Liver (tissue), 9 donors: Measurements from ENCODE around the gene SGCG. TPM values are rescaled to one million over a fixed set of nuclear protein-coding genes. Genes with fewer than 3 reads are reported as not detected.

ENCODE experiments used
- DNase-seq: peaks from one replicate; pipeline ENCODE4 v3.0.0-alpha.2; 2017; ENCODE audit warnings: low spot score
- H3K27ac ChIP-seq, 2 donors: one replicate each; pipeline ENCODE4 v1.7.0; 2013; ENCODE audit warnings: inconsistent platforms in 2 of 2, low read length in 2 of 2, control low read depth in 1 of 2, low read depth in 1 of 2, mild to moderate bottlenecking in 1 of 2
- H3K27me3 ChIP-seq, 4 donors: one replicate each; pipeline versions ENCODE4 v1.6.1 to v1.7.0; 2013; ENCODE audit warnings: low read length in 3 of 4, inconsistent platforms in 1 of 4, mild to moderate bottlenecking in 1 of 4, moderate library complexity in 1 of 4; ENCODE audit not compliant: control insufficient read depth in 4 of 4, insufficient read depth in 4 of 4
- H3K36me3 ChIP-seq, 4 donors: one replicate each; pipeline versions ENCODE4 v1.6.1 to v1.7.0; 2013; ENCODE audit warnings: low read length in 3 of 4, mild to moderate bottlenecking in 3 of 4, low read depth in 1 of 4, moderate library complexity in 1 of 4; ENCODE audit not compliant: control insufficient read depth in 4 of 4, insufficient read depth in 3 of 4
- H3K4me1 ChIP-seq, 4 donors: one replicate each; pipeline versions ENCODE4 v1.6.1 to v1.7.0; 2013; ENCODE audit warnings: low read length in 3 of 4, mild to moderate bottlenecking in 3 of 4, moderate library complexity in 1 of 4; ENCODE audit not compliant: control insufficient read depth in 4 of 4, insufficient read depth in 4 of 4
- H3K4me3 ChIP-seq, 3 donors: one replicate each; pipeline versions ENCODE4 v1.6.1 to v1.7.0; 2013; ENCODE audit warnings: low read length in 3 of 3, control low read depth in 1 of 3, low read depth in 1 of 3, mild to moderate bottlenecking in 1 of 3
- H3K9ac ChIP-seq, 2 donors: one replicate each; pipeline ENCODE4 v1.7.0; 2013; ENCODE audit warnings: low read length in 2 of 2, mild to moderate bottlenecking in 2 of 2, moderate library complexity in 2 of 2, control low read depth in 1 of 2, low read depth in 1 of 2
- H3K9me3 ChIP-seq, 4 donors: one replicate each; pipeline versions ENCODE4 v1.6.1 to v1.7.0; 2013; ENCODE audit warnings: low read length in 3 of 4; ENCODE audit not compliant: control insufficient read depth in 4 of 4
- ATF3 ChIP-seq: IDR thresholded peaks from 2 replicates; pipeline ENCODE4 v1.6.1; 2016; ENCODE audit warnings: antibody characterized with exemption
- CTCF ChIP-seq: fragments of 150-350 bp; IDR thresholded peaks from 2 replicates; pipeline ENCODE4 v1.5.1; 2017; ENCODE audit warnings: improper control_type of control experiment, low read depth, low read length; ENCODE audit not compliant: missing input control
- EGR1 ChIP-seq, 2 donors: IDR thresholded peaks; 2 replicates each; pipeline ENCODE4 v1.6.1; 2016 to 2018; ENCODE audit warnings: antibody characterized with exemption in 2 of 2, low read depth in 2 of 2
- FOXA1 ChIP-seq: IDR thresholded peaks from 2 replicates; pipeline ENCODE4 v1.6.1; 2016; ENCODE audit warnings: antibody characterized with exemption
- FOXA2 ChIP-seq: IDR thresholded peaks from 2 replicates; pipeline ENCODE4 v1.6.1; 2016; ENCODE audit warnings: antibody characterized with exemption
- GABPA ChIP-seq, 2 donors: IDR thresholded peaks in 1 of 2; conservative IDR thresholded peaks in 1 of 2; 2 replicates each; pipeline ENCODE4 v1.6.1; 2016; ENCODE audit warnings: antibody characterized with exemption in 2 of 2, mild to moderate bottlenecking in 1 of 2, moderate library complexity in 1 of 2
- HNF4A ChIP-seq, 2 donors: conservative IDR thresholded peaks; 2 replicates each; pipeline ENCODE4 v1.6.1; 2016; ENCODE audit warnings: antibody characterized with exemption in 2 of 2, mild to moderate bottlenecking in 2 of 2
- HNF4G ChIP-seq: IDR thresholded peaks from 2 replicates; pipeline ENCODE4 v1.6.1; 2016; ENCODE audit warnings: antibody characterized with exemption
- JUND ChIP-seq, 2 donors: IDR thresholded peaks; 2 replicates each; pipeline ENCODE4 v1.6.1; 2016; ENCODE audit warnings: antibody characterized with exemption in 2 of 2
- MAX ChIP-seq: IDR thresholded peaks from 2 replicates; pipeline ENCODE4 v1.6.1; 2016; ENCODE audit warnings: antibody characterized with exemption
- NR2F2 ChIP-seq: IDR thresholded peaks from 2 replicates; pipeline ENCODE4 v1.6.1; 2016; ENCODE audit warnings: antibody characterized with exemption
- RAD21 ChIP-seq, 2 donors: IDR thresholded peaks; 2 replicates each; pipeline ENCODE4 v1.6.1; 2016; ENCODE audit warnings: antibody characterized with exemption in 2 of 2, mild to moderate bottlenecking in 2 of 2
- REST ChIP-seq: IDR thresholded peaks from 2 replicates; pipeline ENCODE4 v1.6.1; 2016; ENCODE audit warnings: antibody characterized with exemption, mild to moderate bottlenecking
- RXRA ChIP-seq, 2 donors: IDR thresholded peaks; 2 replicates each; pipeline ENCODE4 v1.6.1; 2017 to 2018; ENCODE audit warnings: antibody characterized with exemption in 2 of 2, mild to moderate bottlenecking in 1 of 2
- SP1 ChIP-seq: IDR thresholded peaks from 2 replicates; pipeline ENCODE4 v1.6.1; 2018; ENCODE audit warnings: antibody characterized with exemption, mild to moderate bottlenecking
- TAF1 ChIP-seq: conservative IDR thresholded peaks from 2 replicates; pipeline ENCODE4 v1.6.1; 2016; ENCODE audit warnings: antibody characterized with exemption, mild to moderate bottlenecking
- YY1 ChIP-seq: IDR thresholded peaks from 2 replicates; pipeline ENCODE4 v1.6.1; 2016; ENCODE audit warnings: antibody characterized with exemption, mild to moderate bottlenecking
- ZBTB33 ChIP-seq: IDR thresholded peaks from 2 replicates; pipeline ENCODE4 v1.6.1; 2016; ENCODE audit warnings: antibody characterized with exemption
- WGBS: extraction: QIAGEN DNeasy Blood & Tissue Kit; methylation state at CpG from one replicate; pipeline ENCODE4 v1.1.7; 2013; 5-methylcytosine and 5-hydroxymethylcytosine counted together
- polyA plus RNA-seq, 2 donors: library from polyadenylated mRNA; stranded (reverse) in 1 of 2; unstranded in 1 of 2; fragments of 200-250 nt in 1 of 2; fragments of >200 nt in 1 of 2; fragmentation: Nextera tagmentation in 1 of 2; extraction: Ambion mirVana in 1 of 2; gene quantifications; one replicate each; pipeline versions ENCODE4 v1.2.1 to v1.2.3, GENCODE V29; 2013 to 2015
- total RNA-seq, 2 donors: library from RNA; depleted of rRNA; stranded (reverse); fragments of >200 nt; gene quantifications; one replicate each; pipeline ENCODE4 v1.2.3, GENCODE V29; 2014
- donor health status: healthy.
- donor health status: healthy.
- donor health status: healthy.
- donor health status: healthy.
- donor health status: healthy.

The SGCG gene
- total and polyA plus RNA-seq, 4 donors: not detected

- Histone ChIP-seq H3K9ac (no peak overlapping the region), H3K27ac (no peak overlapping the region), H3K36me3 (peaks cover 2 to 6% (median 4%) of the 10 kb centered on the region in 4 donors), H3K27me3 (no peaks in the 10 kb centered on the region), H3K9me3 (no peaks in the 10 kb centered on the region), H3K4me1 (no peaks in the 10 kb centered on the region), H3K4me3 (no peak overlapping the region)
- WGBS: 88% methylated on average over 2 of the region's 2 CpGs
- no peak for DNase-seq
- TF ChIP-seq FOXA2 (no peak), FOXA1 (no peak), RXRA (IDR thresholded peaks at IDR 0.05) (no peak), ZBTB33 (no peak), RAD21 (IDR thresholded peaks at IDR 0.05) (no peak), YY1 (no peak), MAX (no peak), GABPA (IDR thresholded peaks at IDR 0.05 in 1 of 2, conservative IDR thresholded peaks at IDR 0.05 in 1 of 2) (no peak), HNF4G (no peak), REST (no peak), TAF1 (no peak), HNF4A (conservative IDR thresholded peaks at IDR 0.05) (no peak), SP1 (no peak), EGR1 (IDR thresholded peaks at IDR 0.05; ENCODE audit: low read depth in 2 of 2) (no peak), CTCF (no peak), ATF3 (no peak), JUND (IDR thresholded peaks at IDR 0.05) (no peak), NR2F2 (no peak)
Measured at GRCh38 chr13:23356368-23356767, 175.6 kb downstream of the SGCG start.

- Histone ChIP-seq H3K27me3 (no peaks in the 10 kb centered on the region), H3K27ac (no peak overlapping the region), H3K4me1 (no peaks in the 10 kb centered on the region), H3K9ac (no peak overlapping the region), H3K36me3 (peaks cover 2 to 6% (median 4%) of the 10 kb centered on the region in 4 donors), H3K9me3 (no peaks in the 10 kb centered on the region), H3K4me3 (no peak overlapping the region)
- 92% methylated on average over 1 of the region's 1 CpG for WGBS
- TF ChIP-seq RXRA (IDR thresholded peaks at IDR 0.05) (no peak), NR2F2 (no peak), CTCF (no peak), ATF3 (no peak), HNF4A (conservative IDR thresholded peaks at IDR 0.05) (no peak)
- DNase-seq: no peak
Measured at GRCh38 chr13:23357349-23357748, 176.6 kb downstream of the SGCG start.
